Measurements from ENCODE around the gene ZNF578.

DNA sequence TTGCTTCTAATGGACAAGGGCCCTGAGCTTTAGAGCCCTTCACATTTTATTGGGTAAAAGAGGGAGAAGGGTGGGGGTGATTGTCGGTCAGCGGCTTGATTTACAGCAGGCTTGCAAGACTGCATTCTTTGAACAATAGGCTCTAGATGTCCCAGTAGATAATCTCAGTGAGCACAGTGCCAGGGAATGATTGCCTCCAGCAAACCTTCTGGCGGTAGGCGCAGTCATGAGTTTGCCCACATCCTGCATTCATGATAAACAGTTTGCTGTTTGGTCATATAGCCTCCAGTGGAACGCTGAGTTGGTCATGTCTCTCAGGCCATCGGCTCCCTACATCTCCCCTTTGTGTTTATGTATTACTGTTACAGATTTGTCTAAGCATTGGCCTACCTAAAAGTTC is 43.1 kb upstream of the ZNF578 start:
- no peak for TF ChIP-seq POLR2A (IDR thresholded peaks at IDR 0.05)
- TF ChIP-seq CTCF (IDR thresholded peaks at IDR 0.05), result no peak

All from esophagus squamous epithelium (tissue), 4 donors.